ENCODE measurements around the gene LINGO4. TPM values are rescaled to one million over a fixed set of nuclear protein-coding genes. Genes with fewer than 3 reads are reported as not detected.

The LINGO4 gene
- total and polyA plus RNA-seq, 2 of the 13 experiments (the other 11 are each of a cell fraction or from before 2014, with no cell fraction given), result 0.02 to 0.05 TPM

GRCh38 chr1:151759241-151759640 lies 46.0 kb downstream of the LINGO4 start (continued):
- TF ChIP-seq ZKSCAN8 (CRISPR knock-in tag; IDR thresholded peaks at IDR 0.05; ENCODE audit: borderline replicate concordance) (no peak), KDM5B (CRISPR knock-in tag; IDR thresholded peaks at IDR 0.05; ENCODE audit: borderline replicate concordance) (no peak), ATF5 (CRISPR knock-in tag; IDR thresholded peaks at IDR 0.05; ENCODE audit: low read depth) (no peak)

- ATAC-seq, result no peak
- H3K4me1 ChIP-seq (ENCODE audit: insufficient read depth, low read length), result no peaks in the 10 kb centered on the region
- no peak overlapping the region for H2AFZ ChIP-seq (ENCODE audit: low read length)
- H3K9ac ChIP-seq (ENCODE audit: insufficient read depth, low read depth, low read length), result no peak overlapping the region
- ChIA-PET CTCF (ENCODE audit: low intra/inter-chr PET ratio, low total read pairs) (no interaction called here), POLR2A (no interaction called here)
- H3K36me3 ChIP-seq (replicated peaks in 1 of 2; ENCODE audit: control insufficient read depth in 1 of 2, insufficient read depth in 2 of 2, low read length in 2 of 2), result peaks cover 6 to 35% of the 10 kb centered on the region in 2 experiments
- H3K27me3 ChIP-seq (ENCODE audit: control insufficient read depth in 1 of 2, insufficient read depth in 2 of 2, low read length in 2 of 2), result no peaks in the 10 kb centered on the region
- intact Hi-C loops (cut with micrococcal nuclease; ENCODE audit: unreplicated experiment), result no loop called here
- 86% methylated on average over 1 of the region's 1 CpG for WGBS (ENCODE audit: low lambda C conversion rate)
- no peak for DNase-seq (ENCODE audit: low spot score)
- H3K4me2 ChIP-seq (ENCODE audit: low read depth, low read length), result no peak overlapping the region
- BruUV-seq (replicated peaks), result no TSS peak
- TF ChIP-seq MATR3 (CRISPR knock-in tag; IDR thresholded peaks at IDR 0.05) (no peak), ZBTB7B (CRISPR knock-in tag; IDR thresholded peaks at IDR 0.05) (no peak), ATAD3A (CRISPR knock-in tag; IDR thresholded peaks at IDR 0.05) (no peak), ZBTB39 (CRISPR knock-in tag; IDR thresholded peaks at IDR 0.05) (no peak), ZFP1 (CRISPR knock-in tag; IDR thresholded peaks at IDR 0.05) (no peak)
- FAIRE-seq, result no peak
- H3K4me3 ChIP-seq (replicated peaks in 1 of 3; ENCODE audit: insufficient read depth in 1 of 3, low read depth in 2 of 3, low read length in 3 of 3), result no peak overlapping the region
- in situ Hi-C loops (cut with HindIII; ENCODE audit: extremely low pct_ligation_motif_present, low pct_unique_long_range_greater_than_20kb), result no loop called here
- H3K79me2 ChIP-seq (ENCODE audit: insufficient read depth, low read length), result no peaks in the 10 kb centered on the region
- H4K20me1 ChIP-seq (ENCODE audit: insufficient read depth, low read length), result no peaks in the 10 kb centered on the region
- no peaks in the 10 kb centered on the region for H3K9me3 ChIP-seq (ENCODE audit: low read length)
- H3K27ac ChIP-seq (ENCODE audit: extremely low read length, insufficient read depth, low read length), result no peak overlapping the region
Measured at GRCh38 chr1:151756291-151756690, 48.9 kb downstream of the LINGO4 start.

Small RNA genes lying within 50 kb of the gene (small RNA-seq; reads per million reads assigned to genes)
- gene RF00019 (ENCODE audit: insufficient read depth in 2 of 3, insufficient read length in 3 of 3, low read depth in 2 of 3, low replicate concordance in 1 of 3), result 0 reads per million in 3 experiments

Other genes with a start within 250 kb of the LINGO4 start
- gene SNX27, start 193.4 kb downstream of the LINGO4 start, total RNA-seq (2016; rRNA removed; fragmentation: Illumina TruSeq; extraction: Trizol), result 17.8 and 22.8 TPM in 2 replicates
- 14.4 and 14.5 TPM in 2 replicates for gene SNX27, start 193.4 kb downstream of the LINGO4 start, polyA plus RNA-seq (2011; rRNA removed)
- not detected in 2 replicates for gene CELF3, start 88.6 kb downstream of the LINGO4 start, total RNA-seq (2016; rRNA removed; fragmentation: Illumina TruSeq; extraction: Trizol)
- gene CELF3, start 88.6 kb downstream of the LINGO4 start, polyA plus RNA-seq (2011; rRNA removed), result not detected in 2 replicates
- not detected in 2 replicates for gene RIIAD1, start 83.9 kb downstream of the LINGO4 start, total RNA-seq (2016; rRNA removed; fragmentation: Illumina TruSeq; extraction: Trizol)
- gene RIIAD1, start 83.9 kb downstream of the LINGO4 start, polyA plus RNA-seq (2011; rRNA removed), result not detected in 2 replicates
- gene MRPL9, start 41.9 kb downstream of the LINGO4 start, total RNA-seq (2016; rRNA removed; fragmentation: Illumina TruSeq; extraction: Trizol), result 107 and 119 TPM in 2 replicates
- 64.3 and 72.1 TPM in 2 replicates for gene MRPL9, start 41.9 kb downstream of the LINGO4 start, polyA plus RNA-seq (2011; rRNA removed)
- 5.4 and 5.6 TPM in 2 replicates for gene TDRKH, start 14.9 kb downstream of the LINGO4 start, total RNA-seq (2016; rRNA removed; fragmentation: Illumina TruSeq; extraction: Trizol)
- gene TDRKH, start 14.9 kb downstream of the LINGO4 start, polyA plus RNA-seq (2011; rRNA removed), result 3.9 and 4.3 TPM in 2 replicates
- 2.5 TPM in 2 replicates for gene RORC, start 26.4 kb upstream of the LINGO4 start, total RNA-seq (2016; rRNA removed; fragmentation: Illumina TruSeq; extraction: Trizol)
- 6.5 and 9.3 TPM in 2 replicates for gene RORC, start 26.4 kb upstream of the LINGO4 start, polyA plus RNA-seq (2011; rRNA removed)
- gene C2CD4D, start 34.4 kb upstream of the LINGO4 start, total RNA-seq (2016; rRNA removed; fragmentation: Illumina TruSeq; extraction: Trizol), result not detected in 2 replicates
- gene C2CD4D, start 34.4 kb upstream of the LINGO4 start, polyA plus RNA-seq (2011; rRNA removed), result not detected in 2 replicates
- not detected in 2 replicates for gene THEM5, start 48.3 kb upstream of the LINGO4 start, total RNA-seq (2016; rRNA removed; fragmentation: Illumina TruSeq; extraction: Trizol)
- not detected in 2 replicates for gene THEM5, start 48.3 kb upstream of the LINGO4 start, polyA plus RNA-seq (2011; rRNA removed)
- 10.9 and 12.8 TPM in 2 replicates for gene THEM4, start 104.1 kb upstream of the LINGO4 start, total RNA-seq (2016; rRNA removed; fragmentation: Illumina TruSeq; extraction: Trizol)
- gene THEM4, start 104.1 kb upstream of the LINGO4 start, polyA plus RNA-seq (2011; rRNA removed), result 11.2 and 13.9 TPM in 2 replicates
- 16.8 and 25.6 TPM in 2 replicates for gene S100A10, start 188.4 kb upstream of the LINGO4 start, total RNA-seq (2016; rRNA removed; fragmentation: Illumina TruSeq; extraction: Trizol)
- gene S100A10, start 188.4 kb upstream of the LINGO4 start, polyA plus RNA-seq (2011; rRNA removed), result 21.2 and 28.7 TPM in 2 replicates
- 5.9 and 6.6 TPM in 2 replicates for gene S100A11, start 231.6 kb upstream of the LINGO4 start, total RNA-seq (2016; rRNA removed; fragmentation: Illumina TruSeq; extraction: Trizol)
- gene S100A11, start 231.6 kb upstream of the LINGO4 start, polyA plus RNA-seq (2011; rRNA removed), result 32.5 and 34.4 TPM in 2 replicates

Data from HepG2 (cell line).